GM19395 (cell line): ENCODE results near the gene PHF23.

Experiments used
- ATAC-seq: cut with Tn5 transposase; IDR thresholded peaks from one replicate; pipeline ENCODE4 v1.9.1; 2021; ENCODE audit warnings: mild to moderate bottlenecking, moderate library complexity; ENCODE audit not compliant: unreplicated experiment

PHF23 gene

GRCh38 chr17:7239091-7240027 lies at the start of gene PHF23:
PHF23 (minus strand) TSS chr17:7239457; CDS start chr17:7239279, 178 bp downstream.
- ATAC-seq, result peak; percentile 48

GRCh38 chr17:7285679-7286078 lies 46.4 kb upstream of the PHF23 start:
- no peak for ATAC-seq

DNA sequence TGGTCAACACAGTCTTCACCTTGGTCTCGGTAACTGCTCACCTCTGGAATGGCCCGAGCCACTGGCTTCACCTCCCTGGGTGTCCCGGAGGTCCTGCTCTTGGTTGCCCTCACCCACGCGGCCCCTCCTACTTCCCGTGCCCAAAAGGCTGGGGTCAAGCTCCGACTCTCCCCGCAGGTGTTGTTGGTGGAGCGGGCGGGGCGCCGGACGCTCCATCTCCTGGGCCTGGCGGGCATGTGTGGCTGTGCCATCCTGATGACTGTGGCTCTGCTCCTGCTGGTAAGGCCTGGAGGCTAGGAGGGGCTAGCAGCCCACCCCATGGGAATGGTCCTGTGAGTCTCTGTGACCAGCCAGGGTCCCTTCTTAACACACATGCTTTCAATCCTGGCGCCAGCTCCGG lies 45.7 kb upstream of the PHF23 start:
- ATAC-seq, result no peak

DNA sequence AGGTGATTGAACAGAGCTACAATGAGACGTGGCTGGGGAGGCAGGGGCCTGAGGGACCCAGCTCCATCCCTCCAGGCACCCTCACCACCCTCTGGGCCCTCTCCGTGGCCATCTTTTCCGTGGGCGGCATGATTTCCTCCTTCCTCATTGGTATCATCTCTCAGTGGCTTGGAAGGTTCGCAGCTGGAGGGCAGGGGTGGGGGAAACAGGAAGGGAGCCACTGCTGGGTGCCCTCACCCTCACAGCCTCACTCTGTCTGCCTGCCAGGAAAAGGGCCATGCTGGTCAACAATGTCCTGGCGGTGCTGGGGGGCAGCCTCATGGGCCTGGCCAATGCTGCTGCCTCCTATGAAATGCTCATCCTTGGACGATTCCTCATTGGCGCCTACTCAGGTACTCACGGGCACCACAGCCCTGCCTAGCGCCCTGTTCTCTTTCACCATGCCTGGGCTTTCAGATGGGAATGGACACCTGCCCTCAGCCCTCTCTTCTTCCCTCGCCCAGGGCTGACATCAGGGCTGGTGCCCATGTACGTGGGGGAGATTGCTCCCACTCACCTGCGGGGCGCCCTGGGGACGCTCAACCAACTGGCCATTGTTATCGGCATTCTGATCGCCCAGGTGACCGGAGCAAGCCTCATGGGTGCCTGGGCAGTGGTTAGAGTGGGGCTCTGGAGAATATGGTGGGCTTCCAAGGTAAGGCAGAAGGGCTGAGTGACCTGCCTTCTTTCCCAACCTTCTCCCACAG lies 44.4 kb upstream of the PHF23 start:
- ATAC-seq, result no peak

DNA sequence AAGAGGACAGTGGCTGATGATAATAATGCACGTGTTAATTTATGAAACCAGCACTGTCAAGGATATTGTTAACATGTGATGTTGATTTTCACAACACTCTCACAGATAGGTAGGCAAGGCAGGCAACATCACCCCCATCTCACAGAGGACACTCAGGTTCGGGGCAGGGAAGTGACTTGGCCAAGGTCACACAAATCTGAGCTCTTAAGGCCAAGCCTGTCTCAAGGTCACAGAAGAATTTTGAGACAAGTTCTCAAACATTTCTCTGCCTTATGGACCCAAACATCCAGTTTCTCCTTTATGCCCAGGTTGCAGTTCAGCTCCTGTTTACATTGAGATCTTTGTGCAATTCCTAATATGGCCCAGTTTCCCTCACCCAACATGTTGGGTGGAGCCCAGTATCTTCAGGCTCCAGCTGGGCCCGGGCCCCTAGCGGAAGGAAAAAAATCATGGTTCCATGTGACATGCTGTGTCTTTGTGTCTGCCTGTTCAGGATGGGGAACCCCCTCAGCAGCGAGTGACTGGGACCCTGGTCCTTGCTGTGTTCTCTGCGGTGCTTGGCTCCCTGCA lies 43.6 kb upstream of the PHF23 start:
- ATAC-seq, result no peak

- no peak for ATAC-seq
These were observed 42.9 kb upstream of the PHF23 start for GRCh38 chr17:7281953-7282751.

GRCh38 chr17:7281074-7281952 lies 42.1 kb upstream of the PHF23 start, which contains the start of gene SLC2A4:
SLC2A4 (plus strand) TSS chr17:7281718; CDS start chr17:7281935, 217 bp downstream.
- ATAC-seq, result no peak

GRCh38 chr17:7280519-7281073 lies 41.3 kb upstream of the PHF23 start:
- ATAC-seq, result no peak

DNA sequence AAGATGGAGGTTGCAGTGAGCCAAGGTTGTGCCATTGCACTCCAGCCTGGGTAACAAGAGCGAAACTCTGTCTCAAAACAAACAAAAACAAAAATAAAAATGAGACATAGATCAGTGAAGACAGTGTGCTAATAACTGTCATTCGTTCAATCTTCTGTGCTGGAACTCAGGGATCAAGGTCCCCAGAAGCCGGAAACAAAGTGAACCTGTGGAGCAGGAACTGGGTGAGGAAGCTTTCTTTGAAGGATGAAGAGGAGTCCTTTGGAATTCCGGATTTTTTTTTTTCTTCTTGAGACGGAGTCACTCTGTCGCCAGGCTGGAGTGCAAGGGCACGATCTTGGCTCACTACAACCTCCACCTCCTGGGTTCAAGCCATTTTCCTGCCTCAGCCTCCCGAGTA lies 40.2 kb upstream of the PHF23 start:
- ATAC-seq, result no peak

GRCh38 chr17:7266784-7267183 lies 27.5 kb upstream of the PHF23 start:
- no peak for ATAC-seq

DNA sequence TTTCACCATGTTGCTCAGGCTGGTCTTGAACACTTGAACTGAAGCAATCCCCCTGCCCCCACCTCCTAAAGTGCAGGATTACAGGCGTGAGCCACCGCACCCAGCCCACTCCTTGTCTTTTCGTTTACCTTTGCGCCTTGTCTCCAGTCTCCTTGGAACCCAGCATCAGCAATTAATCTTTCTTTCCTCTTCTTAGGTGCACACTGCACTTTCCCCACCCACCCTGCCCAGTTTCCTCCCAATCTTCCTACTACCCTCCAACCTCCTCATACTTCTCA lies 24.5 kb upstream of the PHF23 start:
- no peak for ATAC-seq

GRCh38 chr17:7262935-7263800 lies 23.9 kb upstream of the PHF23 start:
- no peak for ATAC-seq

DNA sequence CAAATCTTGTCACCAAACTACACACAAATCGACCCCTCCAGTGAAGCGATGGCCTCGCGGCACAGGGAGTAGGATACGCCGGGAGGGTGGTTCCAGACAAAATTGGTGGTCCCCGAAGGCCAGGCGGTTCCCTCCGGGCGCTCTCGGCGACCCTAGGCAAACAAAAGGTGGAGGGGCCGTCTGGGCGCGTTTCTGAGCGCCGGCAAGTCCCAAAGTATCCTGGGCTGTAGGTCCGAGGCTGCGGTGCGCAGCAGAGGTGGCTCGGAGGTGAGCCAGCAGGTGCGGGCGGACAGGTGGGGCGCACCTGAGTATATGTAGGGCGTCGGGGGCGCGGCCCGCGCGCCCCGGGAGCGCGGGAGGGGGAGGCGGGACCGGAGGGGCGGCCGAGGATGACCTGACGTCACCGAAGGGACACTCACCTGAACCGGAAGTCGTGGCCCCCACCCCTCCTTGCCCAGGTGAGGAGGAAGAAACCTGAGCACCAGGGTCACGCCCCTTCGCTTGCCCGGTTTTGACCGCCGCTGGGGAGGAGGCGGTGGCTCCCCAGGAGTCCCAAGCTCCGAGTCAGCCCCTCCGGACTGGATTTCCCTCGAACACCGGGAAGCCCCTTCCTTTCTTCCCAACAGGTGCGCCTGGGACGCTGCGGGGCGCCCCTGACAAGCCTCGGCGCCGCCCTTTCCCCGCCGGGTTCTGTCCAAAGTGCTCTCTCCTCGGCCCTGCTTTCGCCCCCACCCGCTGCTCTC lies 23.1 kb upstream of the PHF23 start, which contains the start of gene CLDN7:
CLDN7 (minus strand) TSS at position 287 of the 743 bp plus-strand sequence. CDS start 435 bp downstream, outside the sequence.
- ATAC-seq, result no peak

DNA sequence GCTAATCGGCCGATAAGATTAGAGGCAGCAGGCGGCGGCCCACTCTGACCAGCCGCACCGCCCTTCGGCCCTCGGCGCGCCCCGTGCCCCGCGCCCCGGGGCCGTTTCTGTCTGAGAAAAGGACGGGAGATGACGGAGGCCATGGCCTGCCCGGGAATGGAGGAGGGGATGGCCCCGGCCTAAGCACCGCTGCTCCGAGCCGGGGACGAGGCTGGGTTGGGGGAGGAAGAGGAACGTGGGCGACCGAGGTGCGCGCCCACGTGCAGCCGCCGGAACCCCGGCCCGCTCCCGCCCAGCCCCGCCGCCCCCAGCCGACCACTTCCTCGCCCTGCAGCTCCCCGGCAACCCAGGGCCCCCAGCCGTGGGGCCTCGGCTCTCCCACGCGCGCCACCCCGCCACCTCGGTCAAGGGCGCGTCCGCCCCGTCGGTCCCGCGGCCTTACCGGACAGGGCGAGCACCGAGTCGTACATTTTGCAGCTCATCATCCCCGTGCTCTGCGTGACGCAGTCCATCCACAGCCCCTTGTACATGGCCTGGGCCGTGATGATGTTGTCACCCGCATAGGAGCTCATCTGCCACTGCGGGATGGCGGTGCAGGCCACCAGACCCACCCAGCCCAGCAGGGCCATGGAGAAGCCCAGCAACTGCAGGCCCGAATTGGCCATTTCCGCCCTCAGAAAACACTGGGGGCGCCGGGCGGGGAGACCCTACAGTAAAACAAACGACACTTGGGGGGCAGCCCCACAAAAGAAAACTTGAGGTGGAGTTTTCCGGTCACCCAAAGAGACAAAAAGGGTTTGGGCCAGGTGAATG lies 22.3 kb upstream of the PHF23 start:
- no peak for ATAC-seq

GRCh38 chr17:7260651-7261378 lies 21.6 kb upstream of the PHF23 start:
- no peak for ATAC-seq

DNA sequence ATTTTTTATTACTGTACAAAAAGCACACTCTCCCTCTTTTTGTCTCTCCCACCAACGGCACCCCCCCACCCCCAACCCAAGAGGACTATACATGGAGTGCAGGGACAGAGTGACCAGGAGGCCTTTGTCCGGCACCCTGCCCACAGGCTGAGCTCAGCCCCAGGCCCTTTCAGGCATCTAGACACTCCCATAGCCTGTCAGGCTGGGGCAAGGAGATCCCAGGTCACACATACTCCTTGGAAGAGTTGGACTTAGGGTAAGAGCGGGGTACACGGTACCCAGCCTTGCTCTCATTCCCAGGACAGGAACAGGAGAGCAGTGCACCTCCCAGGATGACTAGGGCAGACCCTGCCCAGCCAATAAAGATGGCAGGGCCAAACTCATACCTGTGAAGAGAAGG lies 20.9 kb upstream of the PHF23 start:
- ATAC-seq, result no peak

DNA sequence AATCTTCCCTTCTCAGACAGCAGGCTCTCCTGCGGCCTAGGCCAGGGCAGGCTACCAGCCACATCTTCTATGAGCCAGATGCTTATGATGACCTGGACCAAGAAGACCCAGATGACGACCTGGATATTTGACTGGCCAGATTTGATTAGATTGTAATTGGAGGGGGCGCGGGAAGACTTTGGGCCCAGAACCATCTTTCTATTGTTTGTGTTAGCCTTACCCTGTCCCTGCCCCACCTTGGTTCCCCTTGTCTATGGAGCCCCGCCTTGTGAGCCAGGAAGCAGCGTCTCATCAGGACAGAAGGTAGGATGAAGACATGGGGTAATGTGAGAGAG lies 20.3 kb upstream of the PHF23 start:
- ATAC-seq, result no peak
